Measurements from ENCODE around the gene TMEM97. TPM values are rescaled to one million over a fixed set of nuclear protein-coding genes. Genes with fewer than 3 reads are reported as not detected.

TMEM97 gene
- total RNA-seq, 2 donors from 2014 or later, result 23.4 to 38.2 TPM

GRCh38 chr17:28345419-28346198 is 26.6 kb downstream of the TMEM97 start:
- no peak overlapping the region for H3K4me3 Mint-ChIP-seq
- H3K9me3 Mint-ChIP-seq, result no peaks in the 10 kb centered on the region
- no peaks in the 10 kb centered on the region for H3K27me3 Mint-ChIP-seq (ENCODE audit: low read depth)
- peaks cover 0 to 7% of the 10 kb centered on the region in 2 donors for H3K36me3 Mint-ChIP-seq (ENCODE audit: insufficient read depth in 2 of 2)
- no peak overlapping the region for H3K27ac Mint-ChIP-seq
- no peak for DNase-seq
- ATAC-seq (replicated peaks in 1 of 2), result no peak
- peaks cover 4% of the 10 kb centered on the region for H3K4me1 Mint-ChIP-seq (ENCODE audit: low read depth)

- Mint-ChIP-seq H3K9me3 (no peaks in the 10 kb centered on the region), H3K36me3 (ENCODE audit: insufficient read depth in 2 of 2) (peaks cover 1 to 9% of the 10 kb centered on the region in 2 donors), H3K27ac (peak overlapping the region; percentile 22)
Measured at GRCh38 chr17:28346199-28346580, 27.2 kb downstream of the TMEM97 start.

GRCh38 chr17:28346746-28347246 is 27.8 kb downstream of the TMEM97 start:
- peaks cover 4% of the 10 kb centered on the region for H3K4me1 Mint-ChIP-seq (ENCODE audit: low read depth)
- ATAC-seq (replicated peaks in 1 of 2), result no peak
- no peak overlapping the region for H3K27ac Mint-ChIP-seq
- peaks cover 1 to 9% of the 10 kb centered on the region in 2 donors for H3K36me3 Mint-ChIP-seq (ENCODE audit: insufficient read depth in 2 of 2)
- no peak overlapping the region for H3K4me3 Mint-ChIP-seq
- no peaks in the 10 kb centered on the region for H3K9me3 Mint-ChIP-seq
- no peak for DNase-seq
- no peaks in the 10 kb centered on the region for H3K27me3 Mint-ChIP-seq (ENCODE audit: low read depth)

More at GRCh38 chr17:28346199-28346580, 27.2 kb downstream of the TMEM97 start:
- DNase-seq (no peak), ATAC-seq (replicated peaks in 1 of 2) (no peak)
- peaks cover 4% of the 10 kb centered on the region for H3K4me1 Mint-ChIP-seq (ENCODE audit: low read depth)
- H3K4me3 Mint-ChIP-seq, result no peak overlapping the region
- H3K27me3 Mint-ChIP-seq (ENCODE audit: low read depth), result no peaks in the 10 kb centered on the region

- DNase-seq (no peak), ATAC-seq (replicated peaks in 1 of 2) (no peak)
- H3K27ac Mint-ChIP-seq, result no peak overlapping the region
- H3K4me3 Mint-ChIP-seq, result no peak overlapping the region
- H3K36me3 Mint-ChIP-seq (ENCODE audit: insufficient read depth in 2 of 2), result peaks cover 1 to 9% of the 10 kb centered on the region in 2 donors
- H3K4me1 Mint-ChIP-seq (ENCODE audit: low read depth), result peaks cover 4% of the 10 kb centered on the region
- no peaks in the 10 kb centered on the region for H3K9me3 Mint-ChIP-seq
- H3K27me3 Mint-ChIP-seq (ENCODE audit: low read depth), result no peaks in the 10 kb centered on the region
Measured at GRCh38 chr17:28347261-28347891, 28.4 kb downstream of the TMEM97 start.

- no peak overlapping the region for H3K27ac Mint-ChIP-seq
- no peak for DNase-seq
- H3K36me3 Mint-ChIP-seq (ENCODE audit: insufficient read depth in 2 of 2), result peaks cover 3 to 9% of the 10 kb centered on the region in 2 donors
- H3K9me3 Mint-ChIP-seq, result no peaks in the 10 kb centered on the region
- no peak for ATAC-seq (replicated peaks in 1 of 2)
- H3K27me3 Mint-ChIP-seq (ENCODE audit: low read depth), result no peaks in the 10 kb centered on the region
- no peak overlapping the region for H3K4me3 Mint-ChIP-seq
- no peaks in the 10 kb centered on the region for H3K4me1 Mint-ChIP-seq (ENCODE audit: low read depth)
Measured at GRCh38 chr17:28348979-28349378, 30.0 kb downstream of the TMEM97 start.

GRCh38 chr17:28350271-28350670 is 31.3 kb downstream of the TMEM97 start:
- Mint-ChIP-seq H3K4me1 (ENCODE audit: low read depth) (no peaks in the 10 kb centered on the region), H3K4me3 (no peak overlapping the region), H3K9me3 (no peaks in the 10 kb centered on the region), H3K27me3 (ENCODE audit: low read depth) (no peaks in the 10 kb centered on the region), H3K36me3 (ENCODE audit: insufficient read depth in 2 of 2) (peaks cover 3 to 9% of the 10 kb centered on the region in 2 donors), H3K27ac (peak overlapping the region; percentile 51)
- ATAC-seq (replicated peaks in 1 of 2) (no peak), DNase-seq (no peak)

GRCh38 chr17:28357061-28357900 is 38.3 kb downstream of the TMEM97 start, which contains the start of gene POLDIP2:
POLDIP2 (minus strand) TSS chr17:28357527; CDS start chr17:28357448, 79 bp downstream.
- Mint-ChIP-seq H3K9me3 (no peaks in the 10 kb centered on the region), H3K27ac (peak within 1 kb of the TSS; percentile 100), H3K36me3 (ENCODE audit: insufficient read depth in 2 of 2) (peaks cover 4 to 5% of the 10 kb centered on the region in 2 donors), H3K4me3 (peak within 1 kb of the TSS; percentile 97 to 99), H3K4me1 (ENCODE audit: low read depth) (peaks cover 24% of the 10 kb centered on the region), H3K27me3 (ENCODE audit: low read depth) (no peaks in the 10 kb centered on the region)
- DNase-seq, result peak; percentile 97 to 98
- peak; percentile 99 to 100 for ATAC-seq (replicated peaks in 1 of 2)

- Mint-ChIP-seq H3K27me3 (ENCODE audit: low read depth) (no peaks in the 10 kb centered on the region), H3K4me1 (ENCODE audit: low read depth) (peaks cover 24% of the 10 kb centered on the region), H3K27ac (peak overlapping the region; percentile 100), H3K9me3 (no peaks in the 10 kb centered on the region), H3K4me3 (peak overlapping the region; percentile 97 to 99), H3K36me3 (ENCODE audit: insufficient read depth in 2 of 2) (peaks cover 4% of the 10 kb centered on the region in 2 donors)
- no peak for DNase-seq
- ATAC-seq (replicated peaks in 1 of 2), result no peak
Measured at GRCh38 chr17:28357901-28358197, 38.8 kb downstream of the TMEM97 start.

- DNase-seq (no peak), ATAC-seq (replicated peaks in 1 of 2) (no peak)
- peaks cover 6% of the 10 kb centered on the region for H3K4me1 Mint-ChIP-seq (ENCODE audit: low read depth)
- no peak overlapping the region for H3K4me3 Mint-ChIP-seq
- peaks cover 2 to 4% of the 10 kb centered on the region in 2 donors for H3K36me3 Mint-ChIP-seq (ENCODE audit: insufficient read depth in 2 of 2)
- H3K9me3 Mint-ChIP-seq, result no peaks in the 10 kb centered on the region
- H3K27ac Mint-ChIP-seq, result no peak overlapping the region
- H3K27me3 Mint-ChIP-seq (ENCODE audit: low read depth), result no peaks in the 10 kb centered on the region
Measured at GRCh38 chr17:28363186-28363585, 44.2 kb downstream of the TMEM97 start.

- Mint-ChIP-seq H3K27me3 (ENCODE audit: low read depth) (no peaks in the 10 kb centered on the region), H3K27ac (no peak overlapping the region), H3K4me1 (ENCODE audit: low read depth) (no peaks in the 10 kb centered on the region), H3K4me3 (no peak overlapping the region), H3K9me3 (no peaks in the 10 kb centered on the region), H3K36me3 (ENCODE audit: insufficient read depth in 2 of 2) (peaks cover 2 to 4% of the 10 kb centered on the region in 2 donors)
- DNase-seq (no peak), ATAC-seq (replicated peaks in 1 of 2) (no peak)
Measured at GRCh38 chr17:28363776-28364650, 45.0 kb downstream of the TMEM97 start.

GRCh38 chr17:28364665-28365363 is 45.8 kb downstream of the TMEM97 start, which contains the start of gene SEBOX:
SEBOX (minus strand) TSS chr17:28365199; CDS start chr17:28365151, 48 bp downstream.
- Mint-ChIP-seq H3K27me3 (ENCODE audit: low read depth) (no peaks in the 10 kb centered on the region), H3K27ac (no peak within 1 kb of the TSS), H3K4me1 (ENCODE audit: low read depth) (no peaks in the 10 kb centered on the region), H3K4me3 (no peak within 1 kb of the TSS), H3K36me3 (ENCODE audit: insufficient read depth in 2 of 2) (peaks cover 0 to 3% of the 10 kb centered on the region in 2 donors), H3K9me3 (no peaks in the 10 kb centered on the region)
- DNase-seq, result no peak
- ATAC-seq (replicated peaks in 1 of 2), result no peak

- H3K9me3 Mint-ChIP-seq, result no peaks in the 10 kb centered on the region
- ATAC-seq (replicated peaks in 1 of 2) (no peak), DNase-seq (no peak)
- no peaks in the 10 kb centered on the region for H3K4me1 Mint-ChIP-seq (ENCODE audit: low read depth)
- H3K27me3 Mint-ChIP-seq (ENCODE audit: low read depth), result no peaks in the 10 kb centered on the region
- H3K4me3 Mint-ChIP-seq, result no peak overlapping the region
- H3K27ac Mint-ChIP-seq, result no peak overlapping the region
- H3K36me3 Mint-ChIP-seq (ENCODE audit: insufficient read depth in 2 of 2), result peaks cover 0 to under 1% of the 10 kb centered on the region in 2 donors
Measured at GRCh38 chr17:28365487-28365886, 46.5 kb downstream of the TMEM97 start.
